ENCODE results near the gene RALGAPA2.

Gene RALGAPA2

DNA sequence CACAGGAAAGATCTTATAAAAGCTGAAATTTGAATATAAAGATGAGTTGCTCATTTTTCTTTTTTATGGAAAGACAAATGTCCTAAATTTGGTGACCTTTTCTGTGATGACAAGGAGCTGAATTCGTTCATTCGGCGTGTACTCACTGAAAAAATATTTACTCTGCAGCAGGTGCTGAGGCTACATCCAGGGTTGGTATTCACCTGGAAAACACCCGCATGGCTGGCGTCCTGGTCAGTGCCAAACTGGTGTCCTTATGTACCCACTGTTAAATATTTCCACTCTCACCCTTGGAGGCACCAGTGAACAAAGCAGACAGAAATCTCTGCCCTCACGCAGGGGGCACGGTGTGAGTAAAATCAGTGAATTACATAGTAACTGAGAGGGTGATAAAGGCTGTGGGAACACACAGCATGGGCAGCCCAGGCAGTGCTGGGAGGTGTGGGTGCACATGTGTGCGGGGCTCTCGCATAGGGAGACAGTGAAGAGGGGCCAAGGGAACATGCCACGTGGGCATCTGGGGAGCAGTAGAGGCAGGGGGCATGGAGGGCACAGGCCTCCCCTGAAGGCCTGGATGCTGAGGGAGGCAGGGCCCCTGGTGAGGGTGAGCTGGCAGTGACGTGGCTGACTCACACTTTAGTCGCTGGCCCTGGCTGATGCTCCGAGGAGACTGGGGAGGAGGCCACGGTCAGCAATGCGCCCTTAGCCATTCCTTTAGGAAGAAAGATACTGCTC is 254.9 kb downstream of the RALGAPA2 start:
- DNase-seq, result peak; percentile 74 to 94

DNA sequence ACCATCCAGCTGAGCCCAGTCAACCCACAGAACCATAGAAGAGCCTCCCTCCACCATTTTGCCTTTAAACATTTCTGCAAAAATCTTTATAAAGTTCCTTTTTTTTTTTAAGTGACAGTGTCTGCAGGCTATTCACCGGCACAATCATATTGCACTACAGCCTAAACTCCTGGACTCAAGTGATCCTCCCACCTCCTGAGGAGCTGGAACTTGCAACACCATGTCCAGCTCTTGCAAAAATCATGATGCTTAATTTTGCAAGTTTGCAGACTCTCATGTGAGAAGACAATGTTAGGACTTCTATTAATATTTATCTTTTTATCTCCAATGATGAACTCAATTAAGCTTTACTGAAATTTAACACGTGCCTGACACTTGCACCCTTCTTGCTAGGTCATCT is 255.7 kb downstream of the RALGAPA2 start:
- no peak for DNase-seq

DNA sequence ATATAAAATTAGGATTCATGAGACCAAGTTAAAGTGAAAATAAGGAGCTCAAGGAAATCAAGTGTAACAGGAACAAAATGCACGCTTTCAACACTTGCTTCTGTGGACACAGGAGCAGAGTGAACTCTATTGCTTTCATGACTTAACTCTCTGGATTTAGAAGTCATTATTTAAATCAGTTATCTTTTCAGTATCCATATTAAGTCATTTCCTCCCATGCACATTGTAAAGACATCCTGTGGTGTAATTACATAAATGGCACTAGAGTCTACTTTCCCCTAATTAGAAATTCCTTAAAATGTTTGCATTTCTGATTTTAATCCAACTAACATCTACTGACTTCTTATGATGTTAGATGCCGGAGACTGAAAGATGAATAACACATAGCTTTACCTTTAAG is 256.5 kb downstream of the RALGAPA2 start:
- peak in 1 of 2 experiments; percentile 76 for DNase-seq

DNA sequence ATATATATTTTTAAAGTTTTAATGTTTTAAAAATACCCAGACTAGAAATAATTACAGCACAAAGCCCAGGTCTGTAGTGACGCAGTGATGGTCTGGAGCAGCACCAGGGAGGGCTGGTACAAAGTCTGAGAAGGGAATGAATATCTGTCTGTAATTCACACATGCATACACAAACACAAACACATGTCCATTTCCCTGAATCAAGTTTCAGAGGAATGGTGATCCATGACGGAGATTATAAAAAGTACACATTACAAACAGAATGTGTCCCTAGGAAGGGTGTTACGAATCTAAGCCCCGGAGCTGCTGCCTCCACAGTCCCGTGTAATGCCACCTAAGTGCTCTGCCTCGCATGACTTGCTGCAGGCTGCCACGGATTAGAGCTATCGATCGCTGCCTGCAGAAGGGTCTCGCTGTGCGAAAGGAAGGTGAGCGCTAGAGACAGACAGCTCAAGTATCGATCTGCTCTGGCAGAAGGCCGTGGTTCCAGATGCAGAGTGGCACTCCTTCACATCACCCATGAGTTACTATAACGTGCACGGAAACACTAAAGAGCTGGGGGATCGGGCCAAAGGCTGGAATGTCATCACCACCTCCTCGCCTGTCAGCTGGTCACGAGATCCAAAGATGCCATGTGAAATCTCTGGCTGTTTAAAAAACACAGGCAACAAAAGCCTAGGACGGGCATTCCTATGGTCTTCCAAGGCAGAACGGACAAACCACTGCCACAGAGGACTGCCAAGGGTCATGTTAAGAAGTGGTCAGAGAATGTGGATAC is 257.4 kb downstream of the RALGAPA2 start:
- no peak for DNase-seq

DNA sequence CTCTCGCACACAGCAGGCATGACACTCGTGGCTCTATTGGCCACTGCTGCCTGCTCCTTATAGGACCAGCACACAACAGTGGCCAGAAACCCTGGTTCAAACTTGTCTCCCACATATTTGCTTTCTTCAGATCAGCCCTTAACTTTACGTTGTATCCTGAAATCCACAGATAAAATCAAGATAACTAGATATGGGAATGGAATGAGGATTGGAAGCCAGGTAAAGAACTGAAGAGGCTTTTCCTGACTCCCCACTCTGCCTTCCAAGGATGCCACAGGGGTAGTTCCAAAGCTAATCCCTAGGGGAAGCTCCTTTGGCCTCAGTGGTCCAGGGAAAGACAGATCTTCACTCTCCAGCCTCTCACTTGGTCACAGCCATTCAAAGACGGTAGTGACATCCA is 258.1 kb downstream of the RALGAPA2 start:
- no peak for DNase-seq

DNA sequence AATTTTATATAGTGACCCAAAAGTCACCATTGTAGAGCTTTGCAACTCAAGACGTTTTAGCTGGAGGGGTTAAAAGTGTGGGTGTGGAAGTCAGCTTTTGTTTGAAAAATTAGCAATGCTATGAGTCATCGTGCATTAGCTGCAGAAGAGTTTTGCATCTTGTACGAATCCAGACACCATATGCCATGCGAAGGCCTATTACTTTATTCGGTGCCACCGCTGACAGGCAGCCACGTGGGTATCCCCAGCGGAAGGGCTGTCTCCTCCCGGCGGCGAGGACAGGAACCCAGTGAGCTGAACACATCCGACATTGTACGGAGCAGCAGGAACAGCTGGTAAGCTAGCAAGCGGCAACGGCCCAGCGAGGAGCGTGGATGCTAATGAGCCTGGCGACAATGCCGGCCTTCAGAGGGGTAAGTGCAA is 260.2 kb downstream of the RALGAPA2 start:
- DNase-seq, result peak; percentile 79 to 94

DNA sequence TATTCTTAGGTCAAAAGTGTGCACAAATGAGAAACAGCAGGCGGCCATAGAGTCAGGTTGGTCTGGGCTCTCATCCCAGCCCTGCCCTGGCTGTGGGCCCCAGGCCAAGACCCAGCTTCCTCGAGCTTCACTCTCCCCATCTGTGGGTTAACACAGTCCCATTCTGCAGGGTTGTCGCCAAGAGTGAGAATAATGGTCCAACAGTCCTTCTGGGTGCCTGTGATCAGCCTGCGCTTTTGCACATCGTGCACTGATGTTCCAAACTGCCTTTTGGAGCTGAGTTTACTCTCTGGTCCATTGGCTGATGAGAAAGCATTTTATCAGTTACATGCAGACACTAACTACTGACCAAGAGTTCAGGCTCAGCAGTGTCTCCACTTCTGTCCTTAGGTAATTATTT is 261.9 kb downstream of the RALGAPA2 start:
- peak; percentile 88 to 95 for DNase-seq

DNA sequence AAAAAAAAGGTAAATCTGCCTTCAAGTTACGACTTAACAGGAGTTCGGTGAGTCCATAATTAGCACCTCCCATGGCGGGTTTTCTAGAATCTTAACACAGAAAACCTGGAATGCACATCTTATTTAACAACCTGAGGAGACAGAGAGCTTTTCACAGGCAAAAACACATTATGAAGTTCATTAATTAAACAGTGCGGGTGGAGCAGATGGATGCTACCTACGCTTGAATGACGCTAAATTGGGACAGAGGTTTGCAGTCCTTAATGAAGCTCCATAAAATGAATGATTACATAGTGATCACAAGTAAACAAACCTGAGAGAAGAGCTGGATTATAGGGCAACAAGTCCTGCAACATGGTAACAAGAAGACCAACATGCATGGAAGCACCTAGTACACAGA is 263.6 kb downstream of the RALGAPA2 start:
- DNase-seq, result peak; percentile 48 to 82

DNA sequence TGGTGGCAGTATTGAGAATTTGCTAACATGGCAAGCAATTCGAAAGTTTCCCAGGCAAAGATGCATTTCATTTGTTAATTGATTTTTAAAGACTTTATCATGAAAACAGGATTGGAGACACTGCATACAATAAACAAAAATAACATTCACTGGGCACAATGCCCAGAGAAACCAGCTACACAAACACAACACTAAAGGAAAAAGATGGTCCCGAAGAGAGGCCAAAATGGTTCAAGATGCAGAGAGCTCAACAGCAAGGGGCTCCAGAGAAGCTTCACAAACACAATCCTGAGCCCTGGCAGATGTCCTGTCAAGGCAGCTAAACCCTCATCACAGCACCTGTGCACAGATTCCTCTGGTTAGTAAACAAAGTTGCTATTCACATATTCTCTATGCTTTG is 265.2 kb downstream of the RALGAPA2 start:
- DNase-seq, result peak in 1 of 2 experiments; percentile 26

DNA sequence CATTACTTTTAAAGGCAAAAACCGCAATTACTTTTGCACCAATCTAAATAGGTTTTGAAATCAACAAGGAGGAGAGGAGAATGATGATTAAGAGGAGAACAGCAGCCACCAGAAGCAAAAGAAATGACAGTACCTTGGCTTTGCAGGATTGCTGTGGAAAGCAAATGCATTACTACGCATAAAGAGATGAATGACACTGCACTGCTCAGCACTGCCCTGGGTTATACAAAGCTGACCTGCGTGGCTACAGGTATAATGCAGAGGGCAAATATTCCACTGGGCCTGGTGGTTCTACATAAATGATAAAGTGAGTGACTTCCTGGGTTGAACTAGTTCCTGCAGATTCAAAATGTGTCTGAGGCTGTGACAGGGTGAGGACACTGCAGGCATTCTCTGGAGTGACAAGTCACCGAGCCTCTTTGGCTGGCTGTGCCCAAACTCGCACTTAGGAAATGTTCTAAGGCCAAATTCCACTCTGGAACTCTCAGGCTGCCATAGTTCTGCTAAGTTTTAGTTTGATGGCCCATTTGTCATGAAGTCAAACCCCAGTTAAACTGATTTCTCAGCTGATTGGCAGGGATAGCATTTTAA is 265.9 kb downstream of the RALGAPA2 start:
- no peak for DNase-seq

DNA sequence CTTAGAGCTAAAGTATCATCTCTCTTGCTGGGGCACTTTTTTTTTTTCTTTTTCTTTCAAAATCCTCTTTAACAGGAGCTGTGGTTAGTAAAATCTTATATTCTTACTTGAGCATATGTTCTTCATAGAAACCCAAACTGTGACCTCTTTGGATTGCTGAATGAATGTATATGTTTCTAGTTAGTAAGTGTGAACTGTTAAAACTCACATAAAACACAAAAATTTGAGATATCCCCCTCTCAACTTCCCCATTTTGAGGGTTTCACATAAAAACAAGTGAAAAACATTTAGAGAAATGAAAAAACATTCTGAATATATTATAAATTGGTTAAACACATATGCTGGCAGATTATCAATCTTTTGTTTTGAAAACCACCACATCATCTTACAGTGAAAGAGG is 266.4 kb downstream of the RALGAPA2 start:
- no peak for DNase-seq

DNA sequence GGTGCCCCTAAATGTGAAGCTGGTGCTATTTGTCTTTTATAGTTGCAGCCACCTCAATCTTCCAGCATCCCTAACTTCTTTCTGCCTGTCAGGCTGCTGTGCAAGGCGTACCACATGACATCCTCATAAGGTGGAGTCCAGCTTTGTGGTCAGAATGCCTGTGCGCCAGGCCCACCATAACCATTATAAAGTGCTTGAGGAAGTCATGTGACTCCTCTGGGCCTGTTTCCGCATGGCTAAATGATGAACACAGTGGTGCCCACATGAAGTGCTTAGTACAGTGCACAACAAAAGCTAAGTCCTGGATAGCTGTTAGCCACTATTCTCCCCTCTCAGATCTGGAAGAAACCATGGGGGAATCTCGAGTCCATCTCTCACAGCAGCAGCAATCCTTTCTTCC is 268.9 kb downstream of the RALGAPA2 start:
- no peak for DNase-seq

DNA sequence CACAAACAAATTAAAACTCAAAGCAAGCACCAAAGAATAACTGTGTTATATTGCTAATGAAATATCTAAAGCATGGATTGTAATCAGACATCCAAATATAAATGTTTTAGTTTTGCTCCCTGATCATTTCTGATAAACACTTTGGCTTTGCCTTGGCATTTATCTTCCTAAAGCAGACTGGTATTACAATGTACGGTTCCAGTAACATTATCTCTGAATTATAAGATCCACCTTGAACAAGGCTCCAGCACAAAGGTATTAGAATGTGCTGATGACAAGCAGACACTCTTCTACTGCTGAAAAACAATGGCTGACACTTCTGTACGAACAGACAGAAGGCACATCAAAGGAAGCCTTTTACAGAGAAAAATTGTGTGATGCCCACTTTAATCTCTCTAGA is 270.0 kb downstream of the RALGAPA2 start:
- DNase-seq, result no peak

DNA sequence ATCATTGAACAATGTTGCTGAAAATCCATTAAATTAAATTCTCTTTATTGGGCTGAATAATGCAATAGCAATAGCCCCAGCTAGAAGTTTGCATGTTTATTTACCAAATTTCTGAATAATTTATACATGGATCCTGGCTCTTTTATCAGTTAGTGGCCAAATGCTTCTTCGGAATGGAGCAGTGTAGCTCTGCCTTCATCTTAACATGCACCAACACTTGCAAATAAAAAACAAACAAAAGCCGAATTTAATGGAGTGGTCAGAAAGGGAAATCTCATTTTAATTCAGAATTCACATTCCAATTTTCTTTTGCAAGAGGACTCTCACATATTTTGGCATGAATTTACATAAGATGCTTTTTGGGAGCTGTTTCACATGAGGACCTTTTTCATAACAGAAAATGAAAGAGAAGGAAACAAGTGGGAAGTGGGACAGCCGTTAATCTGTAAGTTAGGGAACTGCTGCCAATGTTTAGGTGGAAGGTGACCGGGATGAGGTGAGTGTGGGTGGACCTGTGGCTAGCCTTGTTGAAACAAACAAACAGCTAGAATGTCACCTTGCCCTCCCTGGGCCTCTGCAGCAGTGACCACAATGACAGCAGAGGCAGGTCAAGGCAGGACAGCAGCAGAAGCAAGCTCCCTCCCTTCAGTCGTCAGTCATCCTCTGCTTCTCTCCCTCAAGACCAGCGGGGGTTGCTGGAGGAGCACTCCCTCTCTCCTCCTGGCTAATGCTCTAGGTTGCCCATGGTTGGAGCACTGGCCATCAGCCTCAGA is 271.4 kb downstream of the RALGAPA2 start:
- peak in 1 of 2 experiments; percentile 37 for DNase-seq

DNA sequence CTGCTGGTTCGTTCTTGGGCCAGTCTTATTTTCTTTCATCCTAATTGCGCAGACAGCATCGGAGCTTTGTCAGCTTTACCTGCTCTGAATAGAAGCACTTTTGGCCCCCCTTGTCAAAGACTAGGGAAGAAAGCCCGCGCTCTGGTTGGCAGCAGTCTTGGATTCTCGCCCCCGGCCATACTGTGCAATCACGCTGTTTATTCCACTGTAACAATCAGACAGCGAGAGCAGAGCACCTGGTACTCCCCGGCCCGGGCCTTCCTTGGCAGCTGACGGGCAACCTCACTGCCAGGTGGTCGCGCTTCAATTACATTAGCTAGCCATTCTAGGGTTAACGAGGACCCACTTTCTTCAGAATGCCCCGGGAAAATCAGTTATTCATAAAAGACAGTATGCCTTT is 272.0 kb downstream of the RALGAPA2 start:
- peak; percentile 82 to 94 for DNase-seq

DNA sequence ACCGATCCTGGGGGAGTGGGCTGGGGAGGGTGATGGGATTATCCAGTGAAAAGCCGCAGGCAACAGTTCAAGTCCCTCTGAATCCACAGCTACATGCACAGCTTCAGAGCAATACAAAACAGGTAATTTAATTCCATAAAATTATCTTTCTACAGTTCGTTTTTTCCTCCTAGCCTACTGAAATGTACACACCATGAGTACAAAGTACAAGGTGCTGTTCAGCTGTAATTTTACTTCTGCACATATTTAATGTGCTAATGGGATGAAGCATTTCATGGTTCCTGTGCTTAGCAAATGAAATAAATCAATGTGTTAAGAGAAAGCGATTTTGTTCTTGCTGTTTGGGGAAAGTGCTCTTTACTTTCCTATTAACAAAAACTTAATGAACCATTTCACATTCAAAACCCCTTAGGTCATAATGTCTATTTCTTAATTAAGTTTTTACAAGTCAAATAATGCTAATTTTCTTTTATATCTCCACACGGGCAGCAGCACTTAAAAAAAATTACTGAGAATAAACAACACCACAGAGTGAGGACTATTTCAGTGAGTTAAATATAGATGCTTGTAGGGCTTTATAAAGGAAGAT is 272.7 kb downstream of the RALGAPA2 start:
- DNase-seq, result peak; percentile 70 to 95

DNA sequence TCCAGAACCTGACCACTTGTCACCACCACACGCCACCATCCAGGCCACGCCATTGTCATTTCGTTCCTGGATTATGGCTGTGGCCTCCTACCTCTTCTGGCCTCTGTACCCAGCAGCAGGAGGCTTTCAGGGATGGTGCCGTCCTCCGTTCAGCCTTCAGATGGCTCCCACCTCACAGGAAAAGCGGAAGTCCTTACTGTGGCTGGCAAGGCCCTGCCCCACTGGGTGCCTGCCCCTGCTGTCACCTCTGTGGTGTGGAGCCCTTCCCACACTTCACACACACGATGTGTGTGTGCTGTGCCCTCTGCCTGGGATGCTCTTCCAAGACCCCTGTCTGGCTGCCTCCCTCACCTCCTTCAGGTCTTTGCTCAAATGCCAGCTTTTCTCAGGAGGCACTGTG is 275.1 kb downstream of the RALGAPA2 start:
- no peak for DNase-seq

DNA sequence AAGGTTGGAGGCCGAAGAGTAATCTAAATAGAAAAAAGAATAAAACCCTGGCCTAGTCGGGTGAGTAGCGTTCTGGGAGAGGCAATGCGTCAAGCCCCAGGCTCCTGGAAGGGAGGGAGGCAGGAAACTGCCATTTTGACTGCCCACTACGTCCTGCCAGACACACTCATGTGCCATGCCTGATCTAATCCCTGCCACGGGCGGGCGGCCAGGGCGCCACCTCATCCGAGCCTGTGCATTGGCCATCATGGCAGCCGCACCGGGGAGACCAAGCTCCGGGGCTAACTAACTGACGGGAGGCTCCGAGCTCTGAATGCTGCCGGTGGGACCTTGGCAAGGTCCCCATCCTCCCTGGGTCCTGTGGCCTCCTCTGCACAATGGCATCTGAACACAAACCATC is 275.8 kb downstream of the RALGAPA2 start:
- peak in 1 of 2 experiments; percentile 35 for DNase-seq

DNA sequence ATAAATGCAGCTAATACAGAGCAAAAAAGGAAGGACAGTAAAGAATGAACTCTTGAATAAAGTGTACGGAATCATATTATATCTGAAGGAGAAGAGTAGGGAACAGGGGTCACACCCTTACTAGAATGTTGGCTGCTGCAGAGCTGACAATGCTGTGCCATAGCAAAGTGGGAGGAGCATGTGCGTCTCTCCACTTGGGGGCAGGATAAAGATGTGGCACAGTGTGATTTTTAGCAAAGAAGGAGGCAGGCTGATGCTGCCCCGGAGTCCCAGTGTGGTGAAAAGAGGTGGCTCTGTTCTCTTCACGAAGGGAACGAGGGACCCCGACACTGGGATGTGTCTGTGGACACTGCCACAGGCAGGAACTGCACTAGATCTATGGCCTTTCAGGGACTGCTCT is 277.0 kb downstream of the RALGAPA2 start:
- peak in 1 of 2 experiments; percentile 37 for DNase-seq

DNA sequence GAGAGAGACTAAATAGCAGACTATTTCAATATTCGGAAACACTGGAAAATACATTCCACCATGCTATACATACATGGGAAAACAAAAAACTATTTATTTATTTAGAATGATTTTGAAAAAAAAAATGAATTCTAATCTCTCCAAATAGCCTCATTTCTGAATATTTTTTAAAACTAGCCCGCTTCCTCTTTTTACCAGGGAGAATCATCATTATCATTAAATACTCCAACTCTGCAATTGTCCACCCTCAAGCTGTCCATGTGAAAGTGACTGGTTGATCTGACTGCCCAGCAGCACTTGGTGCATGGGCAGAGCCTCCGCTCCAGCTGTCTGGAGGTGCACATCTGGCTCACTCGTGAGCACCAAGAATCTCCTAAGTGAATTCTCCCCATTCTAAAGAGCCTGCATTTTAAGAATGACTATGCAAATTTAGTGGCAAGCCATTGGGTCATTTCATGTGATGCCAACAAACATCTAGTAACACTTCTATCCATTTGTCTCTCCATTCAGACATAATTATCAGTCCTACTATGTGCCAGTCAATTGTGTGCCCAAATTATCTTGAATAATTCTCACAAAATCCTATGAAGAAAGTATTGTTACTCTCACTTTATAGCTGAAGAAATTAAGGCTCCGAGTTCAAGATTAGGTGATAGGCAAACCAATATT is 279.7 kb downstream of the RALGAPA2 start:
- no peak for DNase-seq

DNA sequence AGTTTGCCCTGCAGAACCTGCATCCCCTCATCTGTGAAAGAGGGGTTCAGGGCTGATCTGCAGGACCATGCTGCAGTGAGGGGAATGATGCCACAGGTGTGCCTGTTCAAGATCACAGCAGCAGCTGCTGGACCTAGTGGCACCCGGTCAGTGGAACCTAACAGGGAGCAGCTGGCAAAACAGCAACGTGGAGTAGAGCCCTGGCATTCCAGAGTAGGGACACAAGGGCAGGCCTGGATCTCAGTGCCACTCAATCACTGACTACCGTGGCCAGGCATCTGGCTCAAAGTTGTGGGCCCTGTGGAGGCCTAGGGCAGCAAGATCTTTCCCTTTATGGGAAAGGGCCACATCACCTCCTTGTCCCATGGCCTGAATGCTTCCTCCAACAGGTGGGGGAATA is 282.4 kb downstream of the RALGAPA2 start:
- no peak for DNase-seq

DNA sequence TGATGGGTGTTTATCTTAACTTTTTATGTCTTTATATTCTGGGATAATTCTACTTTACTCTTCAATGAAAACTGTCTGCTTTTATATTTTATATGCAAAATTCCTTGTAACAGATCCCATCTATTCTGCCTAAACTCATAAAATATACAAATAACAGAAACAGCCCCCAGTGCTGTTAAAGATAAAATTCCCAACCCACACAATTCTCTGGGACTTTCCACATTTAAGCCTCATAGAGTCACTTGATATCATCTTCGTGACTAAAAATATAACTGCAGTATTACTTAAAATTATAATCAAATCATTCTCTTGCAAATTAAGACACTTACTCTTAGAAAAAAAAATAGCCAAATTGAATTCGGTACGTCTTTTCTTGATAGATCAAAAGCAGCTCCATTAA is 284.4 kb downstream of the RALGAPA2 start:
- DNase-seq, result no peak

Measured in NCI-H2081 (cell line).